H9 (cell line): ENCODE measurements around the gene TGM2. TPM values are rescaled to one million over a fixed set of nuclear protein-coding genes. Genes with fewer than 3 reads are reported as not detected.

ENCODE experiments used
- DNase-seq: peaks from one replicate; pipeline ENCODE4 v3.0.0-alpha.2; 2017
- H2AFZ ChIP-seq: one replicate; pipeline ENCODE4 v1.6.1; 2013; ENCODE audit warnings: mild to moderate bottlenecking, low read length, control low read depth, moderate library complexity
- H2AK5ac ChIP-seq: 2 replicates; pipeline ENCODE4 v1.6.1; 2013; ENCODE audit warnings: low read length, control low read depth, mixed read lengths; ENCODE audit not compliant: insufficient read length
- H2BK120ac ChIP-seq: one replicate; pipeline ENCODE4 v1.6.1; 2013; ENCODE audit warnings: low read depth, mild to moderate bottlenecking, low read length, control low read depth, inconsistent platforms; ENCODE audit not compliant: poor library complexity, severe bottlenecking
- H2BK12ac ChIP-seq: 2 replicates; pipeline ENCODE4 v1.6.1; 2013; ENCODE audit warnings: low read length, control low read depth, mixed read lengths, low read depth; ENCODE audit not compliant: insufficient read length
- H2BK15ac ChIP-seq: 2 replicates; pipeline ENCODE4 v1.6.1; 2013; ENCODE audit warnings: low read depth, low read length, control low read depth
- H2BK20ac ChIP-seq: one replicate; pipeline ENCODE4 v1.6.1; 2013; ENCODE audit warnings: low read depth, mild to moderate bottlenecking, low read length, control low read depth, inconsistent platforms; ENCODE audit not compliant: poor library complexity, severe bottlenecking
- H2BK5ac ChIP-seq: 2 replicates; pipeline ENCODE4 v1.6.1; 2013; ENCODE audit warnings: low read length, control low read depth, mixed read lengths; ENCODE audit not compliant: insufficient read length
- H3K14ac ChIP-seq: 2 replicates; pipeline ENCODE4 v1.6.1; 2013; ENCODE audit warnings: low read length, control low read depth; ENCODE audit not compliant: insufficient read depth
- H3K18ac ChIP-seq: 2 replicates; pipeline ENCODE4 v1.6.1; 2013; ENCODE audit warnings: low read depth, mild to moderate bottlenecking, mixed read lengths, low read length, control low read depth; ENCODE audit not compliant: insufficient read length
- H3K23ac ChIP-seq: 2 replicates; pipeline ENCODE4 v1.6.1; 2013; ENCODE audit warnings: low read length, control low read depth, mixed read lengths, low read depth; ENCODE audit not compliant: insufficient read length
- H3K23me2 ChIP-seq: 2 replicates; pipeline ENCODE4 v1.6.1; 2013; ENCODE audit warnings: low read depth, mild to moderate bottlenecking, mixed read lengths, low read length, control low read depth; ENCODE audit not compliant: insufficient read length, poor library complexity, severe bottlenecking
- H3K27ac ChIP-seq: 2 replicates; pipeline ENCODE4 v1.5.1; 2013; ENCODE audit warnings: low read length, control low read depth, mixed read lengths, low read depth; ENCODE audit not compliant: insufficient read length
- H3K27me3 ChIP-seq: 2 replicates; pipeline ENCODE4 v1.6.1; 2013; ENCODE audit warnings: low read length, control low read depth, inconsistent platforms; ENCODE audit not compliant: insufficient read depth
- H3K4ac ChIP-seq: 2 replicates; pipeline ENCODE4 v1.6.1; 2013; ENCODE audit warnings: low read depth, mild to moderate bottlenecking, control low read depth, inconsistent platforms, low read length, moderate library complexity
- H3K4me1 ChIP-seq: 2 replicates; pipeline ENCODE4 v1.6.1; 2013; ENCODE audit warnings: low read length, control low read depth, inconsistent platforms; ENCODE audit not compliant: insufficient read depth
- H3K4me2 ChIP-seq: 2 replicates; pipeline ENCODE4 v1.6.1; 2013; ENCODE audit warnings: low read length, control low read depth, mixed read lengths; ENCODE audit not compliant: insufficient read length, insufficient read depth
- H3K56ac ChIP-seq: 2 replicates; pipeline ENCODE4 v1.6.1; 2013; ENCODE audit warnings: low read depth, mild to moderate bottlenecking, mixed read lengths, low read length, control low read depth; ENCODE audit not compliant: insufficient read length
- H3K79me1 ChIP-seq: 2 replicates; pipeline ENCODE4 v1.6.1; 2013; ENCODE audit warnings: low read depth, mild to moderate bottlenecking, moderate library complexity, low read length, control low read depth, inconsistent platforms; ENCODE audit not compliant: insufficient read depth, poor library complexity, severe bottlenecking
- H3K79me2 ChIP-seq: 2 replicates; pipeline ENCODE4 v1.6.1; 2013; ENCODE audit warnings: low read length, control low read depth, inconsistent platforms; ENCODE audit not compliant: insufficient read depth
- H3K9ac ChIP-seq: 2 replicates; pipeline ENCODE4 v1.6.1; 2013; ENCODE audit warnings: low read length, control low read depth, mixed read lengths; ENCODE audit not compliant: insufficient read length; ENCODE audit errors: extremely low read depth
- H3K9me3 ChIP-seq: one replicate; pipeline ENCODE4 v1.6.1; 2013; ENCODE audit warnings: low read depth, low read length, inconsistent platforms; ENCODE audit not compliant: control insufficient read depth
- H3T11ph ChIP-seq: one replicate; pipeline ENCODE4 v1.6.1; 2013; ENCODE audit warnings: mild to moderate bottlenecking, low read length, control low read depth, inconsistent platforms
- H4K20me1 ChIP-seq: one replicate; pipeline ENCODE4 v1.6.1; 2013; ENCODE audit not compliant: control insufficient read depth, insufficient read length, insufficient read depth
- H4K5ac ChIP-seq: 2 replicates; pipeline ENCODE4 v1.6.1; 2013; ENCODE audit warnings: low read depth, mild to moderate bottlenecking, mixed read lengths, low read length, control low read depth; ENCODE audit not compliant: insufficient read length
- H4K8ac ChIP-seq: replicated peaks from 2 replicates; pipeline ENCODE4 v1.6.1; 2013; ENCODE audit warnings: low read length, control low read depth, mixed read lengths, low read depth; ENCODE audit not compliant: insufficient read length
- H4K91ac ChIP-seq: 2 replicates; pipeline ENCODE4 v1.6.1; 2013; ENCODE audit warnings: low read depth, mild to moderate bottlenecking, moderate library complexity, mixed read lengths, low read length, control low read depth; ENCODE audit not compliant: insufficient read length
- H3K27ac Mint-ChIP-seq, 3 experiments: 2 replicates in 2 of 3; 3 replicates in 1 of 3; pipeline ENCODE4 v1.8.0; 2020 to 2021; ENCODE audit warnings: mixed read lengths in 3 of 3, mild to moderate bottlenecking in 1 of 3, moderate library complexity in 1 of 3
- H3K27me3 Mint-ChIP-seq: 2 replicates; pipeline ENCODE4 v1.8.0; 2021; ENCODE audit warnings: low read depth, mild to moderate bottlenecking, moderate library complexity, mixed read lengths
- H3K36me3 Mint-ChIP-seq, 3 experiments: 2 replicates in 2 of 3; 3 replicates in 1 of 3; pipeline ENCODE4 v1.8.0; 2020 to 2021; ENCODE audit warnings: low read depth in 3 of 3, mixed read lengths in 3 of 3; ENCODE audit not compliant: insufficient read depth in 1 of 3
- H3K4me1 Mint-ChIP-seq, 2 experiments: 2 replicates each; pipeline ENCODE4 v1.8.0; 2020; ENCODE audit warnings: mixed read lengths in 2 of 2
- H3K4me3 Mint-ChIP-seq, 2 experiments: 2 replicates in 1 of 2; 3 replicates in 1 of 2; pipeline ENCODE4 v1.8.0; 2020 to 2021; ENCODE audit warnings: mild to moderate bottlenecking in 2 of 2, mixed read lengths in 2 of 2, moderate library complexity in 1 of 2
- H3K9me3 Mint-ChIP-seq, 2 experiments: 2 replicates in 1 of 2; 3 replicates in 1 of 2; pipeline ENCODE4 v1.8.0; 2020; ENCODE audit warnings: mild to moderate bottlenecking in 2 of 2, mixed read lengths in 2 of 2, moderate library complexity in 1 of 2
- CTCF ChIP-seq: fragments of 200-600 bp; sonication (generic); conservative IDR thresholded peaks from 3 replicates; pipeline ENCODE4 v1.8.0; 2021; ENCODE audit warnings: antibody characterized with exemption, mild to moderate bottlenecking
- WGBS: extraction: QIAGEN DNeasy Blood & Tissue Kit; methylation state at CpG from one replicate; pipeline ENCODE4 v1.1.7; 2013; ENCODE audit warnings: missing lambda C conversion rate, low lambda C conversion rate, mixed read lengths; ENCODE audit not compliant: insufficient read length; ENCODE audit errors: extremely low coverage; 5-methylcytosine and 5-hydroxymethylcytosine counted together
- total RNA-seq: library from RNA; stranded (reverse); gene quantifications from 2 replicates; pipeline ENCODE4 v1.2.1, GENCODE V29; 2021

TGM2 gene
- total RNA-seq, 1 experiment from 2014 or later, result 1.1 TPM

- Histone ChIP-seq H2BK5ac (no peak overlapping the region), H3K9ac (no peak overlapping the region), H3K4ac (no peak overlapping the region), H3K9me3 (no peaks in the 10 kb centered on the region), H2AFZ (no peak overlapping the region), H2BK12ac (no peak overlapping the region), H3K79me1 (no peaks in the 10 kb centered on the region), H3K23ac (no peak overlapping the region), H3K23me2 (no peaks in the 10 kb centered on the region), H3K79me2 (no peaks in the 10 kb centered on the region), H3K56ac (no peak overlapping the region), H4K20me1 (no peaks in the 10 kb centered on the region), H3K27me3 (no peaks in the 10 kb centered on the region), H3K4me2 (no peak overlapping the region), H4K5ac (no peak overlapping the region), H3K4me1 (no peaks in the 10 kb centered on the region), H3K14ac (no peak overlapping the region), H2BK15ac (no peak overlapping the region), H3K18ac (no peak overlapping the region), H3K27ac (no peak overlapping the region), H2AK5ac (no peak overlapping the region), H4K91ac (no peak overlapping the region), H2BK20ac (no peak overlapping the region), H3T11ph (no peak overlapping the region), H4K8ac (no peak overlapping the region), H2BK120ac (no peak overlapping the region)
- no peak for TF ChIP-seq CTCF
- no CpG with 5 or more reads among the region's 8 CpGs for WGBS
- Mint-ChIP-seq H3K9me3 (peaks cover 5 to 6% of the 10 kb centered on the region in 2 experiments), H3K4me3 (no peak overlapping the region), H3K27ac (no peak overlapping the region; a peak in 1 of 7 replicates), H3K4me1 (peaks cover 11 to 16% of the 10 kb centered on the region in 2 experiments), H3K36me3 (peaks cover 0 to 5% (median 4%) of the 10 kb centered on the region in 3 experiments; a peak in 1 of 7 replicates), H3K27me3 (peaks cover 11% of the 10 kb centered on the region)
- no peak for DNase-seq
These were observed 33.3 kb upstream of the TGM2 start for GRCh38 chr20:38198238-38198861.
